Measurements from ENCODE around the gene MYMK.

DNA sequence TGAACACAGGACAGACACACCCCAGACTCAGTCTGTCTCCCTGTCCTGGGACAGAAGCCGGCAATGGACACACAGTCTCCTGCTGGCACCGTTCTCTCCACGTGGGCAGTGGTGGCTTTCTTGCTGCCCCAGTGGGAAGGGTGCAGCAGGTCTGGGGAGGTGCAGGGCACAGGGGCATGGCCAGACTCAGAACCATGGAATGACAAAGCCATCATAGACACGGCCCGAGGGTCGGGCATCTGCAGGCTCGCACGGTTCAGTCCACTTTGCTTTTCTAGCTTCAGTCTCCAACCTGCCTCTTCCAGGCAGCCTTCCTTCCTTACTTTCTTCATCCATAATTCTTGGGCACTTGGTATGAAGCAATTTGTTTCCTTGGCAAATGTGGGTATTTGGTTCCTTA lies 16.7 kb downstream of the MYMK start:
- TF ChIP-seq, protein P1, sequence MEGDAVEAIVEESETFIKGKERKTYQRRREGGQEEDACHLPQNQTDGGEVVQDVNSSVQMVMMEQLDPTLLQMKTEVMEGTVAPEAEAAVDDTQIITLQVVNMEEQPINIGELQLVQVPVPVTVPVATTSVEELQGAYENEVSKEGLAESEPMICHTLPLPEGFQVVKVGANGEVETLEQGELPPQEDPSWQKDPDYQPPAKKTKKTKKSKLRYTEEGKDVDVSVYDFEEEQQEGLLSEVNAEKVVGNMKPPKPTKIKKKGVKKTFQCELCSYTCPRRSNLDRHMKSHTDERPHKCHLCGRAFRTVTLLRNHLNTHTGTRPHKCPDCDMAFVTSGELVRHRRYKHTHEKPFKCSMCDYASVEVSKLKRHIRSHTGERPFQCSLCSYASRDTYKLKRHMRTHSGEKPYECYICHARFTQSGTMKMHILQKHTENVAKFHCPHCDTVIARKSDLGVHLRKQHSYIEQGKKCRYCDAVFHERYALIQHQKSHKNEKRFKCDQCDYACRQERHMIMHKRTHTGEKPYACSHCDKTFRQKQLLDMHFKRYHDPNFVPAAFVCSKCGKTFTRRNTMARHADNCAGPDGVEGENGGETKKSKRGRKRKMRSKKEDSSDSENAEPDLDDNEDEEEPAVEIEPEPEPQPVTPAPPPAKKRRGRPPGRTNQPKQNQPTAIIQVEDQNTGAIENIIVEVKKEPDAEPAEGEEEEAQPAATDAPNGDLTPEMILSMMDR (conservative IDR thresholded peaks at IDR 0.05; ENCODE audit: low read depth in 2 of 2): no peak
- TF ChIP-seq NANOG (IDR thresholded peaks at IDR 0.05; ENCODE audit: borderline replicate concordance): no peak
- TF ChIP-seq POLR2AphosphoS5 (IDR thresholded peaks at IDR 0.05; ENCODE audit: low read depth): no peak
- no peak for TF ChIP-seq ZNF114 (CRISPR knock-in tag; IDR thresholded peaks at IDR 0.05)
- TF ChIP-seq EZH2 (IDR thresholded peaks at IDR 0.05; ENCODE audit: low read depth, unreplicated experiment): no peak
- TF ChIP-seq EZH2phosphoT487 (IDR thresholded peaks at IDR 0.05; ENCODE audit: unreplicated experiment): no peak
- no peak for TF ChIP-seq ZNF331 (CRISPR knock-in tag; IDR thresholded peaks at IDR 0.05; ENCODE audit: low read depth)

Measured in GM23338 (cell line).